ENCODE measurements around the gene HOXB6. TPM values are rescaled to one million over a fixed set of nuclear protein-coding genes. Genes with fewer than 3 reads are reported as not detected.

The HOXB6 gene
- total RNA-seq, 1 experiment from 2014 or later: 19.2 TPM

DNA sequence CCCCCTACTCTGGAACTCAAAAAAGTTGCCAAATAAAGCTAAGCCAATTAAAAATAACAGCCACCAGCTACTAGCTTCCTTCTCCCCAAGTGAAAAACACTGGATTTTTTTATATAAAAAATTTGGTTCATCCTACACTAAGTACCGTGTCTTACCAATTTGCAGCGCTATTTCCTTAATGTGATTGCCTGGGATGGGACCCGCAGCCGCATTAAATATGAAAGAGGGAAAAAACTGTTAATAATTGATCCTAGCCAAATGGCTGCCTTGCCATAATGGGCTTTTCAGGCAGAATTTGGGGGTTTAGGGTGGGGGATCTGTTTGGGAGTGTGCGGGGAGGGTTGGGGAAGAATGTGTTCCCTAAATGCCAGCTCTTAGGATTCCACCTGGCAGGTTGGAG, 19.3 kb upstream of the HOXB6 start:
- DNase-seq (ENCODE audit: low read depth): no peak

DNA sequence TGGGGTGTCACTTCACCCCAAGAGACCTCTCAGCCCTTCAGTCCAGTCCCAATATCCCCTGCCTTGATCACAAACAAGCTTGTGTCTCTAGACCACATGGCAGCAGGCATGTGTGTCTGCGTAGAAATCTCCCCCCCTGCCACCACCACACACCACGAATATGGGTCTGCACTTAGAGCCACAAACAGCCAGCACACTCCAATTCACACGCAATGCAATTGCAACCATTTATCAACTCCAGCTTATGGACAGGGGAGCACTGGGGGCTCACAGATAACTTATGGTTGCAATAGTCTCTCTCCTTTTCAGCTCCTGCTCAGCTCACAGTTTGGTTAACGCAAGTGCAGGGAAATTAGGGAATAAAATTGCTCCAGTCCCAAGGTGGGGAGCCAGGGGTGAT, 18.8 kb upstream of the HOXB6 start:
- no peak for DNase-seq (ENCODE audit: low read depth)

DNA sequence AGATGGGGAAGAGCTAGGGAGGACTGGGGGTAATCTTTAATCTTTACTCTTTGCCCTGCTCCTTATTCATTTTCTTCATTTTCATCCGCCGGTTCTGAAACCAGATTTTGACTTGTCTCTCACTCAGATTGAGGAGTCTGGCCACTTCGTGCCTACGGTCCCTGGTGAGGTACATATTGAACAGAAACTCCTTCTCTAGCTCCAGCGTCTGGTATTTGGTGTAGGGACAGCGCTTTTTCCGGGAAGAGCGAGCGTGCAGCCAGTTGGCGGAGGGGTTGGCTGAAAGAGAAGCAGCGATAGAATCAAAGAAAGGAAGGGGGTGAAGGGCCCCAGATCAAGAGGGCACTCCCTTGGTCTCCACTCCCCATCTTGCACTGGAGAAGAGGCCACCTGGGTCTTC, 18.1 kb upstream of the HOXB6 start:
- DNase-seq (ENCODE audit: low read depth): no peak

DNA sequence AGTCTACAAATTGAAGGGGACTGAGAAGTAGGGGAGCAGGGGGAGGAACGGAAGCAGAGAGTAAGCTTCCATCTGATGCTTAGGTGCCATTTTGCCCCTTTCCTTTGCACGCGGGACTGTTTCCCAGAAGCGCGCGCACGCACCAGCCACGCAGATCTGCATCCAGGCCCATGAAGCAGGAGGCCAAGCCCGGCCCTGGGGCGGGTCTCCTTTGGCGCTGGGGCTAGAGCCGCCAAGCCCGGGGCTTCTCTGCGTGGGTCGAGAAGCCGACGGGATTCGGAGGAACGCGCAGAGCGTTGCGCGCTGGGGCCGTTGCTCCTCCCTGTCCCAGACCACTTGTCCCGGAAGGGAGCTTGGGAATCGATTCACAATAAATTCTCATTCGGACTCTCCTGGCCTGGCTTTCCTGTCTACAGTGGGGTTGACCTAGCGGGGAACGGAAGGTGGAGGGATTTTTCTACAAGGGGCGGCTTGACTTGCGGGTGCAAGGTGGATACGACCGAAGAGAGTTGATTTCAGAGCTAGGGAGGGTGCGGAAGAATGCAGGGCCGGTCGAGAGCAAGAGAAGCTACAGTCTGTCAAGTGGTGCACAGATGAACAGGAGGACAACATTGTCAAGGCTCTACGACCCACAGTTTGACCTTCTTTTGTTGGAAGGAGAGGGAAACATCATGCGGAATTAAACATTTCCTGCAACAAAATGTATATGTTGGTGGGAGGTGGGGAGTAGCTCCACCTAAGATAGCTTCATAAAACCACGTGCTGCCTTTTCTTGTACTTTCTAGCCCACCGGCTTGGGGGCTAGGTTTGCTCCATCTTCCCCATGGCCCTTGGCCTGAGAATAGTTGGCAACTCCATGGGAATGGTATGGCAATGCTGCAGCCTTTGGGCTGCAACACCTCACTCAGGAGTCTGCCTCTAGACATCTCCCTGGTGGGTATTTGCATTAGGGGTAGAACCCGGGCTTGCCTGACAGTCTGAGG, 16.9 kb upstream of the HOXB6 start:
- no peak for DNase-seq (ENCODE audit: low read depth)

DNA sequence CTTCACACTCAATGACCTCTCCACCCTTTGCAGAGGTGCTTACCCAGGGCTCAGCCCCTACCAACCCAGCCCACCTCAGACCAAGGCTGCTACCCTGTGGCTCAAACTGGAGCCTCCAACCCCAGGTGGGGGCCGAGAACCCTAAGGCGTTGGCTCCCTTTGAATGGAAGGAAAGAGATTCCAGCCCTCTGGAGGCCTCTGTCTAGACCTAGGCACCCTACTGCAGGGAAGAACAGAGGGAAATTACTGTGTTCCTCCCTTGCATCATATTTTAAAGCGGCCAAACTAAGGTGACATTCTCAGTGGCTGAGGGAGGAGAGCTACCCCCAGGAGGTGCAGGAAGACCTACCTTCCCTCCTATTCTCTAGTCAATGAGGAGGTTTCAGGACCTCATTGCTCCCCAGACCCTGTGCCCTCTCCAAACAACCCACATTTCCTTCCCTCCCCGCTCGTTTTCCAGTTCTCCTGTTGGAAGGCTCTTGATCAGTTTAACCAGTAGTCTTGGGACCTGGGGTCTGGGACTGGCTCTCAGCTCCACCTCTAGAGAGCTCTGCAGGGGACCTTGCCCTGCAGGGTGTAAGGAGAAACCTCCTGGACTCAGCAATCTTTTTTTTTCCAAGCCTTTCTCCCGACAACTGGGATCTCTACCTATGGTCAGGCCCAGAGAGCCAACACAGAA, 15.8 kb upstream of the HOXB6 start:
- no peak for DNase-seq (ENCODE audit: low read depth)

DNA sequence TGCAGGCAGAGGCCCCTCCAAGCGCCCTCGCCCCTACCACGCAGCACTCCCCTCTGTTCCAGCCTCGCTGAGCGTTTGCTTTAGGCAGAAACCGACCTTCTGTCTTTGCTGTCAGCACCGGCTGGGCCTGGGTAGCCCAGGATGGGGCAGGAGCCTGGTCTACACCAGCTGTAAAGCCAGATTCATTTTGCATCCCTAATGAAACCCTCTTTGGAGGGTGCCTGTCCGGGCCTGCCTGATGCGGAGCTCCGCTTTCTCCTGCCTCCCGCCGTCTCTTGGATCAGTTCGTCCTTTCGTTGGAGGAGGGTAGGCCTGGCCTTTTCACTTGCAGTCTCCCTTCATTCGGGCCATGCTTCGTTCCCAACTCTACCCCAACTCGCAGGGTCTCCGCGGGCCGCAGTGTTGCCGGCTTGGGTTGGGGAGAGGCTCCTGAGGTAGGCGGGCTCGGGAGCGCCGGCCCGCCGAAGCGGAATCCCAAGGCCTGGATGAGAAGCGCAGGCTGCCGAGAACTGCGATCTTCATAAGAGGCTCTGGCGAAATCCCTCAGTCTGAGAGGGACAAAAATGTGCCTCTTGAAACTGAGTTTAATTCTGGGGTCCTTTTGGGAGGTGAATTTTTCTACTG, 15.2 kb upstream of the HOXB6 start:
- no peak for DNase-seq (ENCODE audit: low read depth)

DNA sequence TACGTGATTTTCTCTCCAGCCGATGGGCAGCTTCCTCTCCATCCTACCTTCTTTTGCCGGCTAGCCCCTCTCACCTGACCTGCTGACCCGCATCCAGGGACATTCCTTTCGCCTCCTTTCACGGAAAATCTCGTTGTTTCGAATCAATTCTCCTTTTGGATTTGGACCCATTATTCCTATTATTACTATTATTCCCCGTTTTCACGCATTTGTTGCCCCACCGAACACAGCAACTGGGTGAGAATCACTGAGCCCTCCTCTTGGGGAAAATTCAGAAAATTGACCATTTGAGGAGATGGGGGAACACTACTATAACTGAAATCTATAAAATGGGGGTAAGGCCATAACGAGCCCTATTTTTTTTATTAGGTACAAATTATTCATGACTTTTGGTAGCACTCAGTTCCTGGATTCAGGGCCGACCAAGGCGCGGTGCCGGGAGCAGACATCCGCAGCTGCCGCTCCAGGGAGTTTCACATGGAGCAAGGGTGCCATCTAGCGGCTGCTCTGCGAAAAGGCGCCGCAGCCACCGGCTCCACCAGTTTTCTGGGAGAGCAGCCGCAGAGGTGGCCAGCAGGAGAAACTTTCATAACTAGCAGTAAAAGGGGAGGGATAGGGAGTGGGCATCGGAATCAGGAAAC, 13.6 kb upstream of the HOXB6 start:
- peak; percentile 87 for DNase-seq (ENCODE audit: low read depth)

DNA sequence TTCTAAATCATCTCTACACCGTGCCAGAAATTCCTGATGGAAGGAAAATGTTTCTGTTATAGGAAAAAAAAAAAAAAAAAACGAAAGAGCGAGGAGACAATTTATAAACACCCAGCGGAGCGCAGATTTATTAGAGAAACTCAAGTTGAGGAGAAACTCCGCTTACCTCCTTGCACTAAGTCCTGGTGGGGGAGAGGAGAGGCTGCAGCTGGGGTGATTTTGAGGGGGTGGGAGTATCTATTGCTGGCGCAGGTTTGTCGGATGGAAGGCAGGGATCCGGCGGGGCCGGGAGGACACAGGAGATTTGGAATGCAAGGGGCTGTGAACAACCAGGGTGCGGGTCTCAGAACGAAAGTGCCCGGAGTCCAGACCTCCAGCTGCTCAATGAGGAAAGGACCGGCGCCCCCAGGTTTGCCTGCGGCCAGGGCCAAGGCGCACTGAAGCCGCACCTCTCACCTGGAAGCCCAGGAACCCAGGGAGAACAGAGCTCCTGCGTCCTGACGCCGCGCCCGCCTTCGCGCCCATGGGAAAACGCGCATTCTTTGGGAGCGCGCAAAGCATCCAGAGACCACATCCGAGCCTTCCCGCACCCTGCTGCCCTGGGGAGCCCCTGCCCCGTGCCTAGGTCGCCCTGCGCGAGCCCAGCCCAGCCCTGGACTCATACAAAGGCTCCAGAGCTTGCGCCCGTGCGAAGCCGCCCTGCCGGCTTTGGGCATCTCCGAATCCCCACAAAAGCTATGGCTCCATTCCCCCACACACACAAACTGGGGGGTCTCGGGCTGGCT, 12.9 kb upstream of the HOXB6 start:
- DNase-seq (ENCODE audit: low read depth): no peak

DNA sequence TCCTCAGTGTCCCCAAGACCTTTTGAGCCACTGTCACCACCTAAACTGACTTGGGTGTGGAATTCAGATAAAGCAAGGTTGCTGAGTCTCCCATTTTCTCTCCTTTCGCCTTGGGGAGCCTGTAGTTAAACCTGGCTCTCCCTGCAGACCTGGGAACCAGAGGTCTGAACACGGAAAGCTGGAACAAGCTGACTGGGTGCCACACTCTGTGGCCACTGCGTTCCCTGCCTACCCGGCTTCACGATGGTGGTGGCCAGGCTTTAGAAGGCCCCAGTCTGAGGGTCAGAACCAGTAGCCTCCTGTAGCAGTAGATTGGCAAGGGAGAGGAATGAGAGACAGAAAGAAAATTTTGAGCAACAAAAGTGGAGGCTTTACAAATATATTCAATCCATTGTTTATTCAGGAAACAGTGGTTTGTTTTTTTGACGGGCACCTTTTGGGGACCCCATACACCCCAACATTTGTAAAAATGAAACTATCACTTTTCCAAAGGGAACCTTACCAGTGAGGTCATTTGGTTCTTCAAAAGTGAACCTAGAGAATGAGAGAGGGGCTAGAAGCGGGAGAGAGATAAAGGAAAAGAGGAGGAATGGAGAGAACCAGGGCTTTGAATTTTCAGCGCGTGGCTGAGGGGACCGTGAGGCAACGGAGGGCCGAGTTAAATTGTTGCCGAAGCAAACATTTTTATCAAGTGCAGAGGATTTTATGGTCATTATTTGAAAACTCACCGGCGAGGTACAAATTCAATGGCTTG, 12.1 kb upstream of the HOXB6 start:
- DNase-seq (ENCODE audit: low read depth): no peak

DNA sequence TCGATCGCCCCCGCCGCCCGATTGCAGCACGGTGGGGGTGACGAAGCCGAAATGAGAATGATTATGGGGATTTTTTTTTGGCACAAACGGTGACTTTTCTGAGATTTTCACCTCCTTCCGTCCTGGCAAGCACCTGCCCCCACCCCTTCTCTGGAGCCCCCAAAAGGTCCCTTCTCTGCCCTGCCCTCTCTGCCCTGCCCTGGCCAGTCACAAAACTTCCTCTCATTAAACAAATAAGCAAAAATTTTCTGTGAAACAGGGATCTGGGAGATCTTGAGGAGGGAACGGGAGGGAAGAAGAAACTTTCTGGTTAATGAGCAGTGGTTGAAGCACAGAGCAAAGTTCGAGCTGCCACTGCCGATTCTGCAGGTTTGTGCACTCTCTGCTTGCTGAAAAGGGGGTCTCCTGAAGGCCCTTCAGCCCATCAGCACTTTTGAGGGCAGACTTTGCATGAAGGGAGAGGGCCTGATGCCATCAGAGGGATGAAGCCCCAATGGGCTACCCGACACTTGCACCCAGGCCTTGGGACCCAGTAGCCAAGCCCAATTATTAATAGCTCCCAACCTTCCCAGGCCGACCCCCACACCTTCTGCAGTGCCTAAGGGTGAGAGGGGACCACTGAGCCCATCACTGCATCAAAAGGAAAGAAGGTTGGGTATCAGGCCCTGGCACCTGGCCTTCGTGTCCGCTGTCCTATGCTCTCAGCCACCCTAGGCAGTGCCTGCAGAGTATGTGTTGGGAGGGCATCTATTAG, 11.4 kb upstream of the HOXB6 start:
- DNase-seq (ENCODE audit: low read depth): no peak

DNA sequence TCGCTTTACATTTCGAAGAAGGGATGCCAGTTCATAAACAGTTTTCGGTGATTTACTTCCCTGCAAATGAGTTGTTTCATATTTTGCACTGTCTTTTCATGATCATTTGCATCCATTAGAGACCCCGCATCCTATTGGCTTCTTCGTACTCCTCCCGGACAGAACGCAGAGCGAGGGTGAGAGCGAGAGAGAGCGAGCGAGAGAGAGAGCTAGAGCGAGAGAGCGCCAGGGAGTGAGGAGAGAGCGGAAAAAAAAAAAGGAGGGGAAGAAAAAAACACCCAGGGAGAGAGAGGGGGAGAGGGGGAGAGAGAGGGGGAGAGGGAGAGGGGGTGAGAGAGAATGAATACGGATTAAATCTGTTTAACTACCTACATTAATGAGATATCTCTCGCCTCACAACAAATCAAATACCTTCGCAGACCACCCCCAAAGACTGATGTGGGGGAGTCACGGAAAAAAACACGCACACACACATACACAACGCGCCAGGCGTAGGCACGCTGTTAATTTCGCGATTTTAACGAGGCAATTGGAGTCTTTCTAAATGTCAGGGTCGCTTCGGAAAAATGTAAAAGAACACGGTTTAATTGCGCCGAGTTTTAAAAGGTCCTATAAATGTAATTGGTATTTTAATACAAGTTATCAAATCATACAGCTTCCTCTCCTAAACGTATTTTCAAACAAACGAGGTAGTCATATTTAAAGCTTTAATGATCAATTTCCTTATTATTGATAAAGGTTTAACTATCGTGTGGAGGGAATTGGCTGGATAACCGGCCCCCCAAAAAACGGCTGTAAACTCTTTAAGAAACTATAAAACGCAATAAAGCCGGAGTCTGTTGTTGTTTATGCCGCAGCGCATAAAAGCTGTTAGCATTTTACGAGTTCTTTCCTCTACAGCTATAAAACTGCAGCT, 10.5 kb upstream of the HOXB6 start, which contains the start of gene HOXB8:
HOXB8 (minus strand) TSS at position 246 of the 916 bp plus-strand sequence. CDS start 588 bp downstream, outside the sequence.
- no peak for DNase-seq (ENCODE audit: low read depth)

DNA sequence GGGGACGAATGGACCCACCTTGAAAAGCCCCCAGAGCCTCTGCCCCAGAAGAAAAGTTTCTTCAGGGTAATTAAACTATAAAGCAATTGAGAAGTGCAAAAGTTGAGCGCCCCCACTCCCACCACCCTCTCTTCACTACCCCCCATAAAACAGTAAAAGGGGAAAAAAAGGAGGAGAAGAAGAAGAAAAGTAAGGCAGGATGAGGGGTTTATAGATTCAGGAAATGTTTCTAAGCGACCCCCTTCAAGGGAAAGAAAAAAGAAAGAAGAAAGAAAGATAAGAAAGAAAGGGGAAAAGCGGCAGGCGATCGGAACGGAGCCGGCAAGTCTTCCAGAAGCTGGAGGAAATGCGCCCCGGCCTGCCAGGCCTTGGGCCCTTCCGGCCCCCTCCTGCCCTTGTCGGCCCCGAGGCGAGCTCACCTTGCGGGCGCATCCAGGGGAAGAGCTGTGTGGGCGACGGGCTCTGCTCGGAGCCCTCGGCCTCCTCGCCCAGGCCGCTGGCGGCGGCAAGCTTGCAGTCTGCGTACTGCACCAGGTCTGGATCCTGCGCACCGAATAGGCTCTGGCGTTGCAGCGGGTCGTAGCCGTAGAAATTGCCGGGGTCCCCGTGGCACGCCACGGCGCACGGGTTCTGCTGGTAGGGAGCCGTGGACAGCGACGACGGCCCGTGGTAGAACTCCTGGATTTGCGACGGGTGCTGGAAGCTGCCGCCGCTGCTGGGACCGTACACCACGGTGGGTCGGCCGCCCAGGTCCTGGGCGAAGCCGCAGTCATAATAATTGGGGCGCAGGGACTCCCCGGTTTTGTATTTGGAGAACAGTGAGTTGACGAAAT, 9.3 kb upstream of the HOXB6 start:
- no peak for DNase-seq (ENCODE audit: low read depth)

DNA sequence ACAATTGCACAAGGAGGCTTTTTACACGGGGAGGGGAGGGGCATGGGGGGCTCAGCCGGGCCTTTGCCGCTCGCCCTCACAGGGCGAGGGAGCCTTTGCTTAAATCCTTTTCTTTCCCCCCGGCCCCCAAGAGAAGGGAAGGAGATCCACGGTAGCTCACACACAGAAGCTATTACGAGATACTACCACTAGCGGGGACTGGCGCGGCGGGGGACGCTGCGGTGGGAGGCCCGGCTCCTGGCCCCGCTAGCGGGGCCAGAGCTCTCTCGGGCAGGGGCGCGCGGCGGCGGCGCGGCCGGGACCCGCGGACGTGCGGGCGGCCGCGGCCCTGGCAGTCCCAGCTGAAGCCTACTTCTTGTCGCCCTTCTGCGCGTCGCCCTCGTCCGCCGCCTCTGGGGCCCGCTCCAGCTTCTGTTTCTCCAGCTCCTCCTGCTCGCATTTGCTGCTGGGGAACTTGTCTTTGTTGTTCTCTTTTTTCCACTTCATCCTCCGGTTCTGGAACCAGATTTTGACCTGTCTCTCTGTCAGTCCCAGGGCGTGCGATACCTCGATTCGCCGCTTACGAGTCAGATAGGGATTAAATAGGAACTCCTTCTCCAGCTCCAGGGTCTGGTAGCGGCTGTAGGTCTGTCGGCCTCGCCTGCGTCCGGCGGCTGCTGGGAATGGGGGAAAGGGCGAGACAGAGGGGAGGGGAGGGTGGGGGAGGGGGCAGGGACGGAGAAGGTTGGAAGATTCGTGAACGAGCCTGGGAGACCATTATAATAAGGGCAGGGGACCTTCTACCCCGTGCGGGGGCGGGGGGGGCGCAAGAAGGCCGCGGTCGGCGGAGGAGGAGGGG, 8.3 kb upstream of the HOXB6 start:
- DNase-seq (ENCODE audit: low read depth): no peak

DNA sequence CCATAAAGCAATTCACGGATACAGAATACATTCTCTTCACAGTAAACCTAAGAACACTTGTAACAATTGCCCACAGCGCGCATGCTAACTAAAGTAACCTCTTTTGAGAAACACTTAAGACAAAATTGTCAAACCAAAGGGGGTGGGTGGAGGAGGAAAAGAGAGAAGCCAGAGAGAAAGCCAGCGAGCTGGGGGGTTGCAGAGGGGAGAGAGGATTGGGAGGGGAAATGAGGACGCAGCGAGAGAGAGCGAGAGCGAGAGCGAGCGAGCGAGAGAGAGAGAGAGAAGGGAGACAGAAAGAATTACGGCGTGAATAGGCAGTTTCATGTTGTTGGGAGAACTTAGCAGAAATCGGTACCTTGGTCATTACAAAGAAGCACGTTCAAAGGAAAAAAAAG, 7.7 kb upstream of the HOXB6 start:
- DNase-seq (ENCODE audit: low read depth): no peak

DNA sequence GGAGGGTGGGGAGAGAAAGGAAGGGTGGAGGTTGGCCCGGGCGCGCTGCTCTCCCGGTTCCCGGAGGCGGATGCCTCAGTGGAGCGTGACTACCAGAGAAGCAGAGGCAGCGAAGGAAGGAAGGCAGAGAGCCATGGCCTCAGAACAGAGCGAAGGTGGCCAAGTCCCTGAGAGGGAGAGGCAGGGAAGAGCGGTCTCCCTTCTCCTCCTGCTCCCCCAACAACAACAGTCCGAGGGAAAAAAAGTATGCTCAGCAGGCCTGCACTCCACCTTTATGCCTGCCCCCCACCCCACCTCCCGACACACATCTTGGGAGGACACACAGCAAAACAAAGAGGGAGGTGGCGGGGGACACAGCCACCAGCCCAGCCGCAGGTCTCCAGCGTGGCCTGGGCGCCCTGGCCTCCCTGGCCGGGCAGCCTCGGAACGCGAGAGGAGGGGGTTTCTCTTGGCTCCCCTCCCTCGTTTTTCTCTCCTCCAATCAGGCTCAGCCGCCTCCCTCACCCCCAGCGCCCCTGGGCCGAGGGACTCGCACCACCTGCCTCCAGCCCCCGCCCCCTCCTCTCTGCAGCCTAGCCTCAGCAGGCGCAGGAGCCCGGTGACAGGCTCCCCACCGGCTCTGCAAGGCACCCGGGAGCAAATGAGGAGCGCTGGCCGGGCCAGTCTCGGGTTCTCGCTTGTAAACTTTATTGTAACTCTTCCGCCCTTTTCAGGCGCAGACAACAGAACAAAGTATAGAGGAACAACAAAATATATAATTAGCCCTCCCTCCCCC, 7.1 kb upstream of the HOXB6 start:
- peak; percentile 74 for DNase-seq (ENCODE audit: low read depth)

DNA sequence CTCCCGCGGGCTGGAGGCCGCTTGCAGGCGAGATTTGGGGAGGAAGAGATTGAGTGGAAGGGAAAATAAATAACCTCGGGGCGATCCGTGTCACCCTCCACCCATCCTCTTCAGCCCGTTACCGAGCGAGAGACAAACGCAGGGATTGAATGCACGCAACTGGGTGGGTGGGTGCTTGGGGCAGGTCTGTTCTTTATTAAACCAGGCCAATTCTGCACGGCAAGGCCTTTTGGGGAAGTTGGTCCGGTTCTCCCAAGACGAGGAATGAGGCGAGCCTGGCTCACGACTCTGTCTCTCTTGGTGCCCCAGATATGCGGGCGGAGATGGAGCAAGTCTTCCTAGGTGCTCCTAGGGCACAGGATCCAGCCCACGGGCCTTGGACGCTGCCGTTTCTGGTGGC, 6.4 kb upstream of the HOXB6 start:
- DNase-seq (ENCODE audit: low read depth): no peak
